HEK293 (cell line): ENCODE measurements around the gene ADGRL1.

Experiments
- CTCF ChIP-seq: fragments of 450-650 bp; formaldehyde crosslinking; IDR thresholded peaks from 2 replicates; pipeline ENCODE4 v1.5.1; 2016; ENCODE audit warnings: missing biosample characterization, missing genetic modification characterization
- PRDM2 ChIP-seq: fragments of 450-650 bp; formaldehyde crosslinking; IDR thresholded peaks from 2 replicates; pipeline ENCODE4 v1.5.1; 2016; ENCODE audit warnings: missing biosample characterization, missing genetic modification characterization, borderline replicate concordance
- REPIN1 ChIP-seq: fragments of 450-650 bp; formaldehyde crosslinking; IDR thresholded peaks from 2 replicates; pipeline ENCODE4 v1.5.1; 2017; ENCODE audit warnings: missing biosample characterization, missing genetic modification characterization, low read depth
- SETDB1 ChIP-seq: IDR thresholded peaks from one replicate; pipeline ENCODE4 v1.6.1; 2017; ENCODE audit warnings: mild to moderate bottlenecking, low read length, moderate library complexity, mixed read lengths; ENCODE audit not compliant: insufficient read length
- WT1 ChIP-seq: fragments of 450-650 bp; formaldehyde crosslinking; IDR thresholded peaks from 2 replicates; pipeline ENCODE4 v1.5.1; 2016; ENCODE audit warnings: missing biosample characterization, missing genetic modification characterization
- ZBTB21 ChIP-seq: fragments of 450-650 bp; formaldehyde crosslinking; IDR thresholded peaks from 2 replicates; pipeline ENCODE4 v1.5.1; 2017; ENCODE audit warnings: missing biosample characterization, missing genetic modification characterization
- ZFP69B ChIP-seq: fragments of 450-650 bp; formaldehyde crosslinking; IDR thresholded peaks from 2 replicates; pipeline ENCODE4 v1.5.1; 2016; ENCODE audit warnings: missing biosample characterization, missing genetic modification characterization
- ZNF202 ChIP-seq: fragments of 450-650 bp; formaldehyde crosslinking; IDR thresholded peaks from 2 replicates; pipeline ENCODE4 v1.5.1; 2016; ENCODE audit warnings: missing biosample characterization, missing genetic modification characterization, borderline replicate concordance
- ZNF658 ChIP-seq: fragments of 450-650 bp; formaldehyde crosslinking; IDR thresholded peaks from 2 replicates; pipeline ENCODE4; 2016; ENCODE audit warnings: missing biosample characterization, missing genetic modification characterization
- TF ChIP-seq, protein P1 (sequence below): fragments of 450-650 bp; IDR thresholded peaks from 2 replicates; pipeline ENCODE4 v1.5.1; 2018; ENCODE audit warnings: missing biosample characterization, missing genetic modification characterization

DNA sequence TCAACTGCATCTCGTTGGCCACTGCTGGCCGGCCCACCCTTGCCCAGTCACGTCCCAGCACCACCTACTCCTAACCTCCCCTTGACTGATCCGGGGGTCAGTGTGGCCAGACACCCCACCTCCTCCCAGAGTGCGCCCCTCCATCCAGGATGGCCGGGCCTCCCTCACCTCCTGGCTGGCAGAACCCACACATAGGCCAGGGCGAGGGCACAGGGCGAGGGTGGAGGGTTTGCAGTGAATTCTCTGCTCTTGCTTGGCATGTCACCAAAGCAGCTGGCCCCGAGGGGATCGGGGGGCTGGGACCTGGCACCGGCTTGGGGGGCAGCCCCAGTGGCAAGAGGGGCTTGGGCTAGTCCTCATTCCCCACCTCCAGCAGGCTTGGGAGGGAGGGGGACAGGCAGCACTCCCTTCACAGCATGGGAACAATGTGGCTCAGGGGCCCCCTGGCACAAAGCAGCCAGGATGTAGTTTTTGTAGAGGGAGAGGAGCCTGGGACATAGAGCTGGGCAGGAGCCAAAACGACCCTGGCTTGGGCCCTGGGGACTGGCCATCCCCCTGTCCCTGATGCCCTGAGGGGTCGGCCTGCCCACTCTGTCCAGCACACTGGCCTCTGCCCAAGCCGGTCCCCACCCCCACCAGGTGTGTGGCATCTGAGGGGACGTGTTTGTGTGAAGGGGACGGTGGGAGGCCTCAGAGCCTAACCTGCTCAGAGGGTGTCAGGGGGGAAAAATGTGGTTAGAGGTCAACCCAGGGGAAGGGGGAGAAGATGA is 41.1 kb downstream of the ADGRL1 start:
- TF ChIP-seq CTCF (no peak), PRDM2 (tag by site-specific recombination) (no peak), ZNF202 (tag by site-specific recombination) (no peak), ZNF658 (tag by site-specific recombination) (no peak), WT1 (tag by site-specific recombination) (no peak), REPIN1 (tag by site-specific recombination) (no peak), ZFP69B (no peak), SETDB1 (no peak), ZBTB21 (tag by site-specific recombination) (no peak)
- TF ChIP-seq, protein P1, sequence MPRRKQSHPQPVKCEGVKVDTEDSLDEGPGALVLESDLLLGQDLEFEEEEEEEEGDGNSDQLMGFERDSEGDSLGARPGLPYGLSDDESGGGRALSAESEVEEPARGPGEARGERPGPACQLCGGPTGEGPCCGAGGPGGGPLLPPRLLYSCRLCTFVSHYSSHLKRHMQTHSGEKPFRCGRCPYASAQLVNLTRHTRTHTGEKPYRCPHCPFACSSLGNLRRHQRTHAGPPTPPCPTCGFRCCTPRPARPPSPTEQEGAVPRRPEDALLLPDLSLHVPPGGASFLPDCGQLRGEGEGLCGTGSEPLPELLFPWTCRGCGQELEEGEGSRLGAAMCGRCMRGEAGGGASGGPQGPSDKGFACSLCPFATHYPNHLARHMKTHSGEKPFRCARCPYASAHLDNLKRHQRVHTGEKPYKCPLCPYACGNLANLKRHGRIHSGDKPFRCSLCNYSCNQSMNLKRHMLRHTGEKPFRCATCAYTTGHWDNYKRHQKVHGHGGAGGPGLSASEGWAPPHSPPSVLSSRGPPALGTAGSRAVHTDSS: no peak
